Left lobe of liver (tissue), 2 donors: ENCODE results near the gene MLX. TPM values are rescaled to one million over a fixed set of nuclear protein-coding genes. Genes with fewer than 3 reads are reported as not detected.
"Not testable (repeated sequence)": the region's sequence is repeated elsewhere in the genome, so short reads cannot be mapped to it uniquely, and the experiment has no call there.

Experiments used
- ATAC-seq: fragments of 200-7000 bp; cut with Tn5 transposase; one replicate; pipeline ENCODE4 v1.9.1; 2020; ENCODE audit warnings: mild to moderate bottlenecking, moderate library complexity
- DNase-seq: peaks from one replicate; pipeline ENCODE4 v3.0.0-alpha.2; 2020; ENCODE audit warnings: low spot score
- total RNA-seq: library from RNA; stranded (reverse); gene quantifications from one replicate; pipeline ENCODE4 v1.2.1, GENCODE V29; 2021
- donor health status: DM: no; HTN: no; CAD: no; lungs with moderate emphysema.
- donor health status: DM: no; HTN: yes; CAD: no.

The MLX gene
- total RNA-seq, 1 donor from 2014 or later = 38.7 TPM

- DNase-seq = no peak
- ATAC-seq = no peak
Measured at GRCh38 chr17:42613699-42614295, 46.9 kb downstream of the MLX start.

GRCh38 chr17:42617956-42618431 is 51.1 kb downstream of the MLX start:
- ATAC-seq (no peak), DNase-seq (no peak)

- ATAC-seq = peak; percentile 99
- peak; percentile 76 for DNase-seq
Measured at GRCh38 chr17:42618442-42619150, 51.7 kb downstream of the MLX start.

- not testable (repeated sequence) for DNase-seq, ATAC-seq
Measured at GRCh38 chr17:42621987-42622386, 55.1 kb downstream of the MLX start.

Other genes with a start within 250 kb of the MLX start
- 112 TPM for gene STAT3, start 178.7 kb upstream of the MLX start, total RNA-seq
- gene CAVIN1, start 143.8 kb upstream of the MLX start, total RNA-seq = 12.3 TPM
- 42.8 TPM for gene ATP6V0A1, start 108.2 kb upstream of the MLX start, total RNA-seq
- gene NAGLU, start 30.9 kb upstream of the MLX start, total RNA-seq = 44.4 TPM
- gene HSD17B1, start 14.2 kb upstream of the MLX start, total RNA-seq = 1.3 TPM
- 78.8 TPM for gene COASY, start 5.0 kb upstream of the MLX start, total RNA-seq
- 0.65 TPM for gene PSMC3IP, start 10.6 kb downstream of the MLX start, total RNA-seq
- 56.3 TPM for gene RETREG3, start 42.3 kb downstream of the MLX start, total RNA-seq
- gene TUBG1, start 42.6 kb downstream of the MLX start, total RNA-seq = 26.5 TPM
- gene TUBG2, start 92.2 kb downstream of the MLX start, total RNA-seq = 7.6 TPM
- 27.6 TPM for gene PLEKHH3, start 109.9 kb downstream of the MLX start, total RNA-seq
- gene CCR10, start 114.7 kb downstream of the MLX start, total RNA-seq = 0.13 TPM
- 0.93 TPM for gene CNTNAP1, start 115.4 kb downstream of the MLX start, total RNA-seq
- gene EZH1, start 177.9 kb downstream of the MLX start, total RNA-seq = 12.1 TPM
- 3.4 TPM for gene RAMP2, start 194.1 kb downstream of the MLX start, total RNA-seq
- 30.9 TPM for gene VPS25, start 206.3 kb downstream of the MLX start, total RNA-seq
- gene WNK4, start 213.5 kb downstream of the MLX start, total RNA-seq = 0.53 TPM
- 62.9 TPM for gene COA3, start 231.6 kb downstream of the MLX start, total RNA-seq
- not detected for gene CNTD1, start 231.8 kb downstream of the MLX start, total RNA-seq